HG03520 (cell line): ENCODE measurements around the gene ARHGAP23.

Experiments
- ATAC-seq: cut with Tn5 transposase; IDR thresholded peaks from one replicate; pipeline ENCODE4 v1.9.1; 2021; ENCODE audit warnings: mild to moderate bottlenecking, moderate library complexity; ENCODE audit not compliant: unreplicated experiment

The ARHGAP23 gene

GRCh38 chr17:38442548-38442947 lies 14.3 kb downstream of the ARHGAP23 start:
- ATAC-seq, result no peak

- no peak for ATAC-seq
These were observed 15.2 kb downstream of the ARHGAP23 start for GRCh38 chr17:38443356-38444031.

DNA sequence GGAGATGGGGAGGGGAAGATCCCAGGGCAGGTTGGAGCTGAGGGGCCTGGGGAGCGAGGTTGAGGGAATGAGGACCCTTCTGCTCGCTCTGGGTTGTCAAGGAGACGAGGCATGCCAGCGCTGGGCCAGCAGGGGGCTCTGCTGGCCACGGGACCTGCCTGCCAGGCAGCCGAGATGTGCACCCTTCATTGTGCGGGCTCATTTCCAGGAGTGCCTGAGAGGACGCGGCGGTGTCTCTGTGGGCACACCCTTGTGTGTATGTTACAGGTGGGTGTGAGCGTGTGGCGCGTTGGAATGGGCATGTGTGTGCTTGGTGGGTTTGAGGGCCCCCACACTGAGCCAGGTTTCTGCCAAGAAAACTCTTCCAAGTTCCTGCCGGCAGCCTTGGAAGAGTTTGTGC lies 15.9 kb downstream of the ARHGAP23 start:
- no peak for ATAC-seq

- ATAC-seq, result no peak
These were observed 19.3 kb downstream of the ARHGAP23 start for GRCh38 chr17:38447502-38448085.

GRCh38 chr17:38448208-38448771 lies 20.0 kb downstream of the ARHGAP23 start:
- no peak for ATAC-seq

- no peak for ATAC-seq
These were observed 21.1 kb downstream of the ARHGAP23 start for GRCh38 chr17:38449364-38449763.

DNA sequence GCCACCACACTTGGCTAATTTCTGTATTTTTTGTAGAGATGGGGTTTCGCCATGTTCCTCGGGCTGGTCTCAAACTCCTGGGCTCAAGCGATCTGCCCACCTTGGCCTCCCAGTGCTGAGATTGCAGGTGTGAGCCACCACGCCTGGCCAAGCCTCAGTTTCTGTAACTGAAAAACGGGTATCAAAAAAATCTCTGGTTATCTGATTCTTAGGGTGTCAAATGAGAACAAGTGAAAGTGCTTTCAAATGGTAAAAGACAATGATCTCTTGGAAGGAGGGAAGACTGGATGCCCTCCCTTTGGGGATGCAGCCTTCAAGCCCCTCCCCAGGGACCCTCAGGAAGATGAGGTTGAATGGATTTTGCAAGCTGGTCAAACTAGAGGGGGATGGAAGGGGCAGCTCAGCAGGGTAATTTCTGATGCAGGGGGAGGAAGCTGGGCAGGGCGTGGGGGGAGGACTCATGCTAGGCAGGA lies 22.3 kb downstream of the ARHGAP23 start:
- no peak for ATAC-seq

GRCh38 chr17:38451030-38451839 lies 23.0 kb downstream of the ARHGAP23 start:
- ATAC-seq, result no peak

- ATAC-seq, result no peak
These were observed 23.7 kb downstream of the ARHGAP23 start for GRCh38 chr17:38451840-38452529.

DNA sequence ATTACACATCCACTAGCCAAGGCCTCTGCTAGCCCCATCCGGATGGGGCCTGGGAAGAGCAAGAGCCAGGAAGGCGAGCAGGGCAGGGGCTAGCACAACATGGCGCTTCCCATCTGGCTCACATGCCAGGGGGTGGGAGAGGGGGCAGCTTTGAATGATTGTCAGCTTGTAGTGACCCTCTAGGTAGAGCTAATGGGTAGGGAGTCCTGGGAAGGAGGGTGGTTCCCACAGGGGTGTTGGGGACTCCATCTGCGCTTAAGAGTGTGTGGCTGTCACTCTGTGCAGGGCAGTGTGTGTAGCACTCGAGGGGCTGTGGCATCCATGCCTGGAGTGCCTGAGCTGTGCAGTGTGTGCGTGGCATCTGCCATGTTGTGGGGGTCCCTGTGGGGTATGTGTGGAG lies 24.5 kb downstream of the ARHGAP23 start:
- no peak for ATAC-seq

GRCh38 chr17:38453951-38454421 lies 25.7 kb downstream of the ARHGAP23 start:
- no peak for ATAC-seq

DNA sequence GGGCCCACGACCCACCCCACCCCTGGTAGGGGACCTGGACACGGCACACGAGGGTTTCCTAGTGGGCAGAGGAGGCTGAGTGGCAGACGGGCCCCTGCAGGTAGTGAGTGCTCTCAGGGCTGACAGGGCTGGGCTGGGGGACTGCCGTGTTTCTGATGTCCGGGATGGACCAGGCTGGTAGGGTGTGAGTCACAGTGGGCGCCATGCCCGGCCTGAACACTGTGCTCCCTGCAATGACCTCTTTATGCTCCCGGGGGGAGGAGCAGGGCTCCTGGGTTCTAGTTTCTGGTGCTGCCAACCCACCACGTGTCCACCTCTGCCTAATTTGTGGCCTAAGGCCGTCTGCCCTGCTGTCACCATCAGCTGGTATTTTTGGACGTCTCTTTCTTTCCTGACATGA lies 26.3 kb downstream of the ARHGAP23 start:
- no peak for ATAC-seq

DNA sequence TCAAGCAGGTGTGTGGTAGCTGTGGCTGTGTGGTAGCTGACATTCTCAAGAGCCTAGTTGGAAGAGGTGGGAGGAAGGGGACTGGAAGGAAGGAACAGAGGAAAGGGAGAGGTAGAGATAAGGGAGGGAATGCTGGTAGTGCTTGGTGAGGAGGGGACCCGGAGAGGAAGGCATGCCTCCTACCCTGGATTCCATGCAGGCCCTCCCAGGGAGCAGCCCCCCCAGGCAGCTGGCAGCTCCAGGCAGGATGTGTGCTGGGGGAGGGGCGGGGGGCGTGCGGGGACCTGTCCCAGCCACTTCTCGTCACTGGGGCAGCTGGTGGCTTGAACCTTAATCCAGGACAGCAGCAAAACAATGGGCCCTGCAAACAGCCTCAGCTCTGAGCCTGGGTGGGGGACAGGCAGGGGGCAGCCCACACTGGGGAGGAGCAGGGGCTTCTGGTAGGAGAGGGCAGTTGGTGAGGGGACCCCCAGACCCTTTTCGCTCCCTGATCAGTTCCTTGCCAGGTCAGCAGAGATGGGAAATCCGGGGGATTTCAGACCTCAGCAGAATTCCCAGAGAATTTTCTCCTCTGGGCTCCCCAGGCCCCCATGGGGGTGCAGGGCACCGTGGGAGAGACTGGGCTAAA lies 27.1 kb downstream of the ARHGAP23 start:
- ATAC-seq, result no peak

DNA sequence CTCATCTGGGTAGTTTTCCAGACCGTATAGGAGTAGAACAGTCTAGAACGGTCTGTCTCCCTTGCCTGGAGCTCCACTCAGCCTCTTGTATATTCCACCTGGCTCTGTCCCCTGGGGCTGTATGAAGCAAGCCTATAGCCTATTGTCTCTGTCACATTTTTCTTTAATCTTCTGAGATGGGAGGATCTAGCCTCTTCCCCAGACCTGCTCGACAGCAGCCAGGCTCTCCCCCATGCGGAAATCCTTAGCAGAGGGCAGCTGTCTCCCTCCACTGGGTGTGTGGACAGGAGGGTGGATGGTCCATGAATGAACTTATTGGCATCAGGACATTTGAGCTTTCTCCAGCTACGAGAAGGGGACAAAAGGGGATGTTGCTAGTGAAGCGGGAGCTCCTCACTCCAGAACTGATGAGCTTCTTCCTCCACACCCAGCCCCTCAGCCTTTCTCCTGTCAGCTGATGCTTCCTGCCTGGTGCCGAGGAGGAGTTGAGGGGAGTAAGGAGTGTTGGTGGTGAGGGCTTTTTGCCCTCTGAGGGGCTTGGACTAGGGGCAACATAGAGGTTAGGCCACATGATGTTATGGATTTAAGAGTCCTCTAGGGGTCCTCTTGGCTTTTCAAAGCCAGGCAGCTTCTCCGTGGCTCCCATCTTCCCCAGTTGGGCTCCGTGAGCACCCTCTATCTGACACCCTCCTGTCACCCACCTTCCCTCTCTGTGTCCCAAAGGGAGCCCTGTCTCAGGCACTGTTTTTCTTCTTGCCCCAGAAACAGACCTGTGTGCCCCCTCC lies 28.0 kb downstream of the ARHGAP23 start:
- no peak for ATAC-seq

- ATAC-seq, result no peak
These were observed 29.5 kb downstream of the ARHGAP23 start for GRCh38 chr17:38457577-38458371.

- no peak for ATAC-seq
These were observed 30.3 kb downstream of the ARHGAP23 start for GRCh38 chr17:38458521-38458920.

DNA sequence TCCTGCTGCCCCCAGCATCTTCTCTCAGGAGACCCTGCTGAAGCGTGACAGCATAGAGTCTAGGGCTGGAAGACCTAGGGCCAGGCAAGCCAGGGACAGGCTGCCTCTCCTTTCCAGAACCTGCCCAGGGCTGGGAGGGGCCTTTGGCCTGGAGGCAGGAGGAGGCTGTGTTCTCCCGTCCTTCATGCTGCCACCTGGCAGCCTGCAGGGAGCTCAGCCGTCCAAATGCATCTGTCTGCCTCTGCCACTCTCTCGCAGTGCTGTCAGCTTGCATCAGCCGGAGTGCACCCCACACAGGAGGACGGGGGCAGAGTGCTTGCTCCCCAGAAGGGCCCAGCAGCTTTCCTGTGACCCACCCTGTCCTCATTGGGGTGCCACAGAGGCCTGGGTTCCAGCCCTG lies 31.3 kb downstream of the ARHGAP23 start:
- no peak for ATAC-seq

DNA sequence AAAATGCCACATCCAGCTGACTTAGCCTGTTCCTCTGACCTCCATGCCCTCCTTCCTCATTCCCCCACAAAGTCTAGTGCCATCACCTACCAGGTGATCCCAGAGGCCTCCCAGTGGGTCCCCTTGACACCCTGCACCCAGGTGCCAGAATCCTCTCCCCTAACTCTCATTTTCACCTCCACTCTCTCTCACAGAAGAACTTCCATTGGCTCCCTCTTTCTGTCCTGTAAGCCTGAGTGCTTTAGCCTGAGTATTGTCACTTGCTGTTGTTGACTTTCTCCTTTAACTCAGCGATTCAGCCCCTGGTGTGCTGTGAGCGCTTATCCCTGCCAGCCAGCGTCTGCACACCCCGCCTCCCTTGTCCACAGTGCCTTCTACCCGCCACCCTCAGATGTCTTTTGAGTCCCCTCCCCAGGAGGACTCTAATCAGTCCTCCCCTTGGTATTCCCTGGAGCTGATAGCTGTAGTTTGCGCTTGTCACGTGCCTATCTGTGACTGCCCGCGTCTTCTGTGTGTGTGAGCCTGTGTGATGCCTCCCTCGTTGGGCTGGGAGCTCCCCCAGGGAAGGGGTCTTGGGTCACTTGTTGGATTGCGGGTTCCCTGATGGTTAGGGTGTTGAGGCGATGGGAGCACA lies 31.9 kb downstream of the ARHGAP23 start:
- ATAC-seq, result no peak
